H9 (cell line): ENCODE measurements around the gene CAPN3. TPM values are rescaled to one million over a fixed set of nuclear protein-coding genes. Genes with fewer than 3 reads are reported as not detected.

Experiments used
- DNase-seq: peaks from one replicate; pipeline ENCODE4 v3.0.0-alpha.2; 2017
- H2AFZ ChIP-seq: one replicate; pipeline ENCODE4 v1.6.1; 2013; ENCODE audit warnings: mild to moderate bottlenecking, low read length, control low read depth, moderate library complexity
- H2AK5ac ChIP-seq: 2 replicates; pipeline ENCODE4 v1.6.1; 2013; ENCODE audit warnings: low read length, control low read depth, mixed read lengths; ENCODE audit not compliant: insufficient read length
- H2BK120ac ChIP-seq: one replicate; pipeline ENCODE4 v1.6.1; 2013; ENCODE audit warnings: low read depth, mild to moderate bottlenecking, low read length, control low read depth, inconsistent platforms; ENCODE audit not compliant: poor library complexity, severe bottlenecking
- H2BK12ac ChIP-seq: 2 replicates; pipeline ENCODE4 v1.6.1; 2013; ENCODE audit warnings: low read length, control low read depth, mixed read lengths, low read depth; ENCODE audit not compliant: insufficient read length
- H2BK15ac ChIP-seq: 2 replicates; pipeline ENCODE4 v1.6.1; 2013; ENCODE audit warnings: low read depth, low read length, control low read depth
- H2BK20ac ChIP-seq: one replicate; pipeline ENCODE4 v1.6.1; 2013; ENCODE audit warnings: low read depth, mild to moderate bottlenecking, low read length, control low read depth, inconsistent platforms; ENCODE audit not compliant: poor library complexity, severe bottlenecking
- H2BK5ac ChIP-seq: 2 replicates; pipeline ENCODE4 v1.6.1; 2013; ENCODE audit warnings: low read length, control low read depth, mixed read lengths; ENCODE audit not compliant: insufficient read length
- H3K14ac ChIP-seq: 2 replicates; pipeline ENCODE4 v1.6.1; 2013; ENCODE audit warnings: low read length, control low read depth; ENCODE audit not compliant: insufficient read depth
- H3K18ac ChIP-seq: 2 replicates; pipeline ENCODE4 v1.6.1; 2013; ENCODE audit warnings: low read depth, mild to moderate bottlenecking, mixed read lengths, low read length, control low read depth; ENCODE audit not compliant: insufficient read length
- H3K23ac ChIP-seq: 2 replicates; pipeline ENCODE4 v1.6.1; 2013; ENCODE audit warnings: low read length, control low read depth, mixed read lengths, low read depth; ENCODE audit not compliant: insufficient read length
- H3K23me2 ChIP-seq: 2 replicates; pipeline ENCODE4 v1.6.1; 2013; ENCODE audit warnings: low read depth, mild to moderate bottlenecking, mixed read lengths, low read length, control low read depth; ENCODE audit not compliant: insufficient read length, poor library complexity, severe bottlenecking
- H3K27ac ChIP-seq: 2 replicates; pipeline ENCODE4 v1.5.1; 2013; ENCODE audit warnings: low read length, control low read depth, mixed read lengths, low read depth; ENCODE audit not compliant: insufficient read length
- H3K27me3 ChIP-seq: 2 replicates; pipeline ENCODE4 v1.6.1; 2013; ENCODE audit warnings: low read length, control low read depth, inconsistent platforms; ENCODE audit not compliant: insufficient read depth
- H3K4ac ChIP-seq: 2 replicates; pipeline ENCODE4 v1.6.1; 2013; ENCODE audit warnings: low read depth, mild to moderate bottlenecking, control low read depth, inconsistent platforms, low read length, moderate library complexity
- H3K4me1 ChIP-seq: 2 replicates; pipeline ENCODE4 v1.6.1; 2013; ENCODE audit warnings: low read length, control low read depth, inconsistent platforms; ENCODE audit not compliant: insufficient read depth
- H3K4me2 ChIP-seq: 2 replicates; pipeline ENCODE4 v1.6.1; 2013; ENCODE audit warnings: low read length, control low read depth, mixed read lengths; ENCODE audit not compliant: insufficient read length, insufficient read depth
- H3K56ac ChIP-seq: 2 replicates; pipeline ENCODE4 v1.6.1; 2013; ENCODE audit warnings: low read depth, mild to moderate bottlenecking, mixed read lengths, low read length, control low read depth; ENCODE audit not compliant: insufficient read length
- H3K79me1 ChIP-seq: 2 replicates; pipeline ENCODE4 v1.6.1; 2013; ENCODE audit warnings: low read depth, mild to moderate bottlenecking, moderate library complexity, low read length, control low read depth, inconsistent platforms; ENCODE audit not compliant: insufficient read depth, poor library complexity, severe bottlenecking
- H3K79me2 ChIP-seq: 2 replicates; pipeline ENCODE4 v1.6.1; 2013; ENCODE audit warnings: low read length, control low read depth, inconsistent platforms; ENCODE audit not compliant: insufficient read depth
- H3K9ac ChIP-seq: 2 replicates; pipeline ENCODE4 v1.6.1; 2013; ENCODE audit warnings: low read length, control low read depth, mixed read lengths; ENCODE audit not compliant: insufficient read length; ENCODE audit errors: extremely low read depth
- H3K9me3 ChIP-seq: one replicate; pipeline ENCODE4 v1.6.1; 2013; ENCODE audit warnings: low read depth, low read length, inconsistent platforms; ENCODE audit not compliant: control insufficient read depth
- H3T11ph ChIP-seq: one replicate; pipeline ENCODE4 v1.6.1; 2013; ENCODE audit warnings: mild to moderate bottlenecking, low read length, control low read depth, inconsistent platforms
- H4K20me1 ChIP-seq: one replicate; pipeline ENCODE4 v1.6.1; 2013; ENCODE audit not compliant: control insufficient read depth, insufficient read length, insufficient read depth
- H4K5ac ChIP-seq: 2 replicates; pipeline ENCODE4 v1.6.1; 2013; ENCODE audit warnings: low read depth, mild to moderate bottlenecking, mixed read lengths, low read length, control low read depth; ENCODE audit not compliant: insufficient read length
- H4K8ac ChIP-seq: replicated peaks from 2 replicates; pipeline ENCODE4 v1.6.1; 2013; ENCODE audit warnings: low read length, control low read depth, mixed read lengths, low read depth; ENCODE audit not compliant: insufficient read length
- H4K91ac ChIP-seq: 2 replicates; pipeline ENCODE4 v1.6.1; 2013; ENCODE audit warnings: low read depth, mild to moderate bottlenecking, moderate library complexity, mixed read lengths, low read length, control low read depth; ENCODE audit not compliant: insufficient read length
- H3K27ac Mint-ChIP-seq, 3 experiments: 2 replicates in 2 of 3; 3 replicates in 1 of 3; pipeline ENCODE4 v1.8.0; 2020 to 2021; ENCODE audit warnings: mixed read lengths in 3 of 3, mild to moderate bottlenecking in 1 of 3, moderate library complexity in 1 of 3
- H3K27me3 Mint-ChIP-seq: 2 replicates; pipeline ENCODE4 v1.8.0; 2021; ENCODE audit warnings: low read depth, mild to moderate bottlenecking, moderate library complexity, mixed read lengths
- H3K36me3 Mint-ChIP-seq, 3 experiments: 2 replicates in 2 of 3; 3 replicates in 1 of 3; pipeline ENCODE4 v1.8.0; 2020 to 2021; ENCODE audit warnings: low read depth in 3 of 3, mixed read lengths in 3 of 3; ENCODE audit not compliant: insufficient read depth in 1 of 3
- H3K4me1 Mint-ChIP-seq, 2 experiments: 2 replicates each; pipeline ENCODE4 v1.8.0; 2020; ENCODE audit warnings: mixed read lengths in 2 of 2
- H3K4me3 Mint-ChIP-seq, 2 experiments: 2 replicates in 1 of 2; 3 replicates in 1 of 2; pipeline ENCODE4 v1.8.0; 2020 to 2021; ENCODE audit warnings: mild to moderate bottlenecking in 2 of 2, mixed read lengths in 2 of 2, moderate library complexity in 1 of 2
- H3K9me3 Mint-ChIP-seq, 2 experiments: 2 replicates in 1 of 2; 3 replicates in 1 of 2; pipeline ENCODE4 v1.8.0; 2020; ENCODE audit warnings: mild to moderate bottlenecking in 2 of 2, mixed read lengths in 2 of 2, moderate library complexity in 1 of 2
- WGBS: extraction: QIAGEN DNeasy Blood & Tissue Kit; methylation state at CpG from one replicate; pipeline ENCODE4 v1.1.7; 2013; ENCODE audit warnings: missing lambda C conversion rate, low lambda C conversion rate, mixed read lengths; ENCODE audit not compliant: insufficient read length; ENCODE audit errors: extremely low coverage; 5-methylcytosine and 5-hydroxymethylcytosine counted together
- total RNA-seq: library from RNA; stranded (reverse); gene quantifications from 2 replicates; pipeline ENCODE4 v1.2.1, GENCODE V29; 2021
- TF ChIP-seq, protein P1 (sequence below): fragments of 200-600 bp; sonication (generic); conservative IDR thresholded peaks from 3 replicates; pipeline ENCODE4 v1.8.0; 2021; ENCODE audit warnings: antibody characterized with exemption, mild to moderate bottlenecking

The CAPN3 gene
- total RNA-seq, 1 experiment from 2014 or later, result 0.31 TPM

DNA sequence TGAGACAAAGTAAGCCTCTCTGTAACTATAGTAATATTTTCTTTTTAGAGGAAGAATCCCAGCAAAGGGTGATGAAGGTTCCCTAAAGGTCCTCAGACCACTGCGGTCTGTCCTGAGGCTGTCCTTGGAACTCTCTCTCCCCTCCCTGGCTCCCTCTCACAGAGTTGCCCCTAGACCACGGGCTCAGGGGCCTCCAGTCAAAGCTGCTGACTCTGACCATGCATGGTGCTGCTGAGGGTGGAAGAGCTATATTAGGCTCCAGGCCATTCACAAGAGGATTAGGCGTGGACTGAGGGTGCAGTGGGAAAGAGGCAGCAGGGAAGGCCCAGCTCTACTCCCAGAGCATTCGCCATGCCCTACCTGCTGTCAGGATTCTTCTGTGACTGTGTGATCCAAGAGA, 14.6 kb downstream of the CAPN3 start:
- Mint-ChIP-seq H3K9me3 (peaks cover 34 to 35% of the 10 kb centered on the region in 2 experiments), H3K27me3 (peaks cover 17% of the 10 kb centered on the region), H3K27ac (no peak overlapping the region), H3K4me1 (no peaks in the 10 kb centered on the region), H3K36me3 (peaks cover 6 to 31% (median 18%) of the 10 kb centered on the region in 3 experiments), H3K4me3 (no peak overlapping the region)
- Histone ChIP-seq H2BK15ac (no peak overlapping the region), H3K4me2 (no peak overlapping the region), H2BK120ac (no peak overlapping the region), H3K4me1 (no peaks in the 10 kb centered on the region), H3K4ac (no peak overlapping the region), H4K5ac (no peak overlapping the region), H2AFZ (no peak overlapping the region), H3K23ac (no peak overlapping the region), H3K9me3 (no peaks in the 10 kb centered on the region), H2BK20ac (no peak overlapping the region), H4K20me1 (no peaks in the 10 kb centered on the region), H3K18ac (no peak overlapping the region), H3K9ac (no peak overlapping the region), H4K8ac (no peak overlapping the region), H3K27me3 (no peaks in the 10 kb centered on the region), H2BK5ac (no peak overlapping the region), H2AK5ac (no peak overlapping the region), H3K56ac (no peak overlapping the region), H3K79me2 (no peaks in the 10 kb centered on the region), H3K79me1 (no peaks in the 10 kb centered on the region), H2BK12ac (no peak overlapping the region), H3K23me2 (no peaks in the 10 kb centered on the region), H3T11ph (no peak overlapping the region), H3K27ac (no peak overlapping the region), H3K14ac (no peak overlapping the region), H4K91ac (no peak overlapping the region)
- no CpG with 5 or more reads among the region's 4 CpGs for WGBS
- TF ChIP-seq, protein P1, sequence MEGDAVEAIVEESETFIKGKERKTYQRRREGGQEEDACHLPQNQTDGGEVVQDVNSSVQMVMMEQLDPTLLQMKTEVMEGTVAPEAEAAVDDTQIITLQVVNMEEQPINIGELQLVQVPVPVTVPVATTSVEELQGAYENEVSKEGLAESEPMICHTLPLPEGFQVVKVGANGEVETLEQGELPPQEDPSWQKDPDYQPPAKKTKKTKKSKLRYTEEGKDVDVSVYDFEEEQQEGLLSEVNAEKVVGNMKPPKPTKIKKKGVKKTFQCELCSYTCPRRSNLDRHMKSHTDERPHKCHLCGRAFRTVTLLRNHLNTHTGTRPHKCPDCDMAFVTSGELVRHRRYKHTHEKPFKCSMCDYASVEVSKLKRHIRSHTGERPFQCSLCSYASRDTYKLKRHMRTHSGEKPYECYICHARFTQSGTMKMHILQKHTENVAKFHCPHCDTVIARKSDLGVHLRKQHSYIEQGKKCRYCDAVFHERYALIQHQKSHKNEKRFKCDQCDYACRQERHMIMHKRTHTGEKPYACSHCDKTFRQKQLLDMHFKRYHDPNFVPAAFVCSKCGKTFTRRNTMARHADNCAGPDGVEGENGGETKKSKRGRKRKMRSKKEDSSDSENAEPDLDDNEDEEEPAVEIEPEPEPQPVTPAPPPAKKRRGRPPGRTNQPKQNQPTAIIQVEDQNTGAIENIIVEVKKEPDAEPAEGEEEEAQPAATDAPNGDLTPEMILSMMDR, result no peak
- no peak for DNase-seq
